Kidney (tissue), 14 donors: Measurements from ENCODE around the gene SRRM3. TPM values are rescaled to one million over a fixed set of nuclear protein-coding genes. Genes with fewer than 3 reads are reported as not detected.
A peak's percentile ranks its signal among the peaks of the same experiment; 100 is the strongest.
"Not testable (repeated sequence)": the region's sequence is repeated elsewhere in the genome, so short reads cannot be mapped to it uniquely, and the experiment has no call there.

Source experiments
- DNase-seq, 5 donors: peaks; one replicate each; pipeline ENCODE4 v3.0.0-alpha.2; 2013 to 2020
- FAIRE-seq: peaks from 2 replicates; lab custom pipeline; 2012; peaks lifted over from hg19 to GRCh38; lab: Jason Lieb, UNC
- H3K27ac ChIP-seq, 2 donors: one replicate each; pipeline ENCODE4 v1.7.0; 2013; ENCODE audit warnings: low read depth in 2 of 2, low read length in 2 of 2, inconsistent platforms in 1 of 2
- H3K27me3 ChIP-seq: one replicate; pipeline ENCODE4 v1.7.1; 2013; ENCODE audit warnings: low read length, inconsistent platforms; ENCODE audit not compliant: control insufficient read depth, insufficient read depth
- H3K36me3 ChIP-seq, 3 donors: one replicate each; pipeline versions ENCODE4 v1.7.0 to v1.7.1; 2013; ENCODE audit warnings: low read length in 3 of 3, control low read depth in 1 of 3, inconsistent platforms in 1 of 3; ENCODE audit not compliant: insufficient read depth in 3 of 3, control insufficient read depth in 2 of 3
- H3K4me1 ChIP-seq, 3 donors: one replicate each; pipeline versions ENCODE4 v1.7.0 to v1.7.1; 2013; ENCODE audit warnings: low read length in 3 of 3, inconsistent platforms in 1 of 3, low read depth in 1 of 3; ENCODE audit not compliant: control insufficient read depth in 2 of 3, insufficient read depth in 2 of 3
- H3K4me3 ChIP-seq, 3 donors: one replicate each; pipeline versions ENCODE4 v1.7.0 to v1.8.1; 2013; ENCODE audit warnings: low read length in 3 of 3, control low read depth in 1 of 3, inconsistent platforms in 1 of 3
- H3K9ac ChIP-seq, 3 donors: one replicate each; pipeline versions ENCODE4 v1.7.0 to v1.7.1; 2013; ENCODE audit warnings: low read length in 3 of 3, control low read depth in 1 of 3, inconsistent platforms in 1 of 3
- H3K9me3 ChIP-seq, 3 donors: one replicate each; pipeline versions ENCODE4 v1.7.0 to v1.7.1; 2013; ENCODE audit warnings: low read length in 3 of 3, control low read depth in 1 of 3, inconsistent platforms in 1 of 3; ENCODE audit not compliant: control insufficient read depth in 2 of 3, insufficient read depth in 1 of 3
- intact Hi-C: fragments of 100-400 bp; cut with DNase I; formaldehyde crosslinking; loops from one replicate; pipeline ENCODE4 v1.11.1; 2022
- polyA plus RNA-seq: library from polyadenylated mRNA; stranded (reverse); fragments of 350-450 nt; fragmentation: Illumina TruSeq; extraction: RNeasy Lipid Tissue Mini Kit (QIAGEN cat#74804); gene quantifications from one replicate; pipeline ENCODE4 v1.2.3, GENCODE V29; 2014; ENCODE audit warnings: low read depth, low replicate concordance; ENCODE audit not compliant: insufficient read depth
- total RNA-seq: library from RNA; stranded (reverse); fragmentation: NEBNext Ultra II Directional; extraction: Animal tissue kit (Norgen Biotek cat#: 25700); gene quantifications from one replicate; pipeline ENCODE4 v1.2.1, GENCODE V29; 2021
- TF ChIP-seq, protein P1 (sequence below): IDR thresholded peaks from 3 replicates; pipeline ENCODE4 v1.5.1; 2012; ENCODE audit warnings: mild to moderate bottlenecking, moderate library complexity, borderline replicate concordance; ENCODE audit not compliant: insufficient read depth; ENCODE audit errors: extremely low read depth
- donor health status: control.
- donor health status: control.
- donor health status: control.
- donor health status: control.
- donor health status: control.
- donor health status: DM: yes; HTN: yes; CAD: no.
- donor health status: Normal renal cell carcinoma (clear cell type).

Gene SRRM3
- total and polyA plus RNA-seq, 2 donors from 2014 or later, result 0.99 to 1.0 TPM

DNA sequence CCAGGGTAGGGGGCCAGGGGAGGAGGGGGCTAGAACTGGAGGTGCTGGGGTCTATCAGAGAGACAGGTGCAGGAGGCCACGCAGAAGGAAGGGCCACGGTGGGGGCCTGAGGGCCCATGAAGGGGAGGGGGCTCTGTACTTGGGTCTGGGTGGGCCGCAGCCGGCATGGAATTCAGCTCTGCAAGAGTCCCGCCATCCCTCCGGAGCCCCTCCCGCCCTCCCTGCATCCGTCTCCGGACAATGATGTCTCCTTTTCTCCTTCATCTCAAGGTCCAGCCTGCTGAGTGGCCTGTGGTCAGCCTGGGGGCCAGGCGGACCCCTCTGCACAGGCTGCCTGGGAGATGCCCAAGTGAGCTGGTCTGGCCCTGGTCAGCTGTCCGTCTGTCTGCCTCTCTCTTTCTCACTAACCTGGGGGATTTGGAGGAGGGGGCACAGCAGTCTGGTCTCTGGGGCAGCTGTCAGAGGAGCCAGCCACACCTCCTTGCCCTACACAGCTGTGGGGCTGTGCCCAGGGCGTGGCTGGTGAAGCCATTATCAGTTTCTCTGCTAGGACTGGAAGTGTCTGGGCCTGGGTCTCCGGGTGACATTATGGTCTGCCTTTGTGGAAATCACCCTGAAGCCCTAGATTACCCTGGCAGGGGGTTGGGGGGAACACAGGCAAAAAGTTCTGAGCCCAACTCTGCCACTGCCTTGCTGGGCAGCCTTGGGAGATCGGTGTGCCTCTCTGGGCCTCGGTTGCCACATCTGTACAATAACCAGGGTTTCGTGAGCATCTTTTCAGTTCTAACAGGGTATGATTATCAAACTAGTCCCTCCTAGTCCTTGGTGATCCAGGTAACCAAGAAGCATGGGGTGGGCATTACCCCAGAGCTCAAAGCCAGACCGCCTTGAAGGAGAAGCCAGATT, 81.8 kb downstream of the SRRM3 start:
- no peak overlapping the region for H3K4me3 ChIP-seq
- no peak overlapping the region for H3K9ac ChIP-seq
- intact Hi-C loops, result no loop called here
- H3K36me3 ChIP-seq, result no peaks in the 10 kb centered on the region
- FAIRE-seq (no peak), DNase-seq (no peak)
- peaks cover 22% of the 10 kb centered on the region for H3K27me3 ChIP-seq
- no peaks in the 10 kb centered on the region for H3K9me3 ChIP-seq
- no peak overlapping the region for H3K27ac ChIP-seq
- peaks cover 0 to 7% (median 0%) of the 10 kb centered on the region in 3 donors for H3K4me1 ChIP-seq
- TF ChIP-seq, protein P1, sequence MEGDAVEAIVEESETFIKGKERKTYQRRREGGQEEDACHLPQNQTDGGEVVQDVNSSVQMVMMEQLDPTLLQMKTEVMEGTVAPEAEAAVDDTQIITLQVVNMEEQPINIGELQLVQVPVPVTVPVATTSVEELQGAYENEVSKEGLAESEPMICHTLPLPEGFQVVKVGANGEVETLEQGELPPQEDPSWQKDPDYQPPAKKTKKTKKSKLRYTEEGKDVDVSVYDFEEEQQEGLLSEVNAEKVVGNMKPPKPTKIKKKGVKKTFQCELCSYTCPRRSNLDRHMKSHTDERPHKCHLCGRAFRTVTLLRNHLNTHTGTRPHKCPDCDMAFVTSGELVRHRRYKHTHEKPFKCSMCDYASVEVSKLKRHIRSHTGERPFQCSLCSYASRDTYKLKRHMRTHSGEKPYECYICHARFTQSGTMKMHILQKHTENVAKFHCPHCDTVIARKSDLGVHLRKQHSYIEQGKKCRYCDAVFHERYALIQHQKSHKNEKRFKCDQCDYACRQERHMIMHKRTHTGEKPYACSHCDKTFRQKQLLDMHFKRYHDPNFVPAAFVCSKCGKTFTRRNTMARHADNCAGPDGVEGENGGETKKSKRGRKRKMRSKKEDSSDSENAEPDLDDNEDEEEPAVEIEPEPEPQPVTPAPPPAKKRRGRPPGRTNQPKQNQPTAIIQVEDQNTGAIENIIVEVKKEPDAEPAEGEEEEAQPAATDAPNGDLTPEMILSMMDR, result no peak

DNA sequence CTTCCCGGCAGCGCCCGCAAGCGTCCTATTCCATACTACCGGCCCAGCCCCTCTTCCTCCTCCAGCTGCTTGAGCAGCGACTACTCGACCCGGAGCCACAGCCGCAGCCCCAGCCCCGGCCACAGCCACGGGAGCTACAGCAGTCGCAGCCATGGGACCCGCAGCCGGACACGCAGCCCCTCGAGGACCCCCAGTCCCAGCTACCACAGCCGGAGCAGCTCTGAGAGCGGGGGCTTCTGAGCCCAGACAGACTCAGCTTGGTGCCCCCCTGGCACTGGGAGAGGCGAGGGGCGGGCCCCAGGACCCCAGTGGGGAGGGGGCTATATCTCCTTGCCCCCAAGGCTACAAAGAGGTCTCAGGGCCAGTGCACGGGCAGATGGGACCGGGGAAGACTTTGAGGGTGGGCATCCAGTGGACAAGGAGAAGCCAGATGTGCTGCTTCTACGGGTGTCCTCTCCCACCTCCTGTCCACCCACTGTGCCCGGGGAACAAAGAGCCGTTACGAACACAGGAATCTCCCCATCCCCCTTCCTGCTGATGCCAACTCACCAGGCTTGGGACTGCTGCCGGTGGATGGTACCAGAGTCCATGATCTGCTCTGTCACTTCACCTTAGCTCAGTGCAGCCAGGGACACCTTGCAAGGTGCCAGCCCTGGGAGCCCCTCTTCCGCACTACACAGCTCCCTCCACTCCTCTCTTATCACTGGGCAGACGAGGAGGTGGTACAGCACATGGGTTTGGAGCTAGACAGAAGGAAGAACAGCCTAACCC, 84.1 kb downstream of the SRRM3 start:
- no peak overlapping the region for H3K9ac ChIP-seq
- no peak overlapping the region for H3K4me3 ChIP-seq
- H3K36me3 ChIP-seq, result no peaks in the 10 kb centered on the region
- no peak overlapping the region for H3K27ac ChIP-seq
- H3K9me3 ChIP-seq, result no peaks in the 10 kb centered on the region
- DNase-seq (no peak), FAIRE-seq (no peak)
- peaks cover 12% of the 10 kb centered on the region for H3K27me3 ChIP-seq
- TF ChIP-seq, protein P1, result no peak
- peaks cover 0 to 7% (median 0%) of the 10 kb centered on the region in 3 donors for H3K4me1 ChIP-seq
- intact Hi-C loops, result no loop called here

DNA sequence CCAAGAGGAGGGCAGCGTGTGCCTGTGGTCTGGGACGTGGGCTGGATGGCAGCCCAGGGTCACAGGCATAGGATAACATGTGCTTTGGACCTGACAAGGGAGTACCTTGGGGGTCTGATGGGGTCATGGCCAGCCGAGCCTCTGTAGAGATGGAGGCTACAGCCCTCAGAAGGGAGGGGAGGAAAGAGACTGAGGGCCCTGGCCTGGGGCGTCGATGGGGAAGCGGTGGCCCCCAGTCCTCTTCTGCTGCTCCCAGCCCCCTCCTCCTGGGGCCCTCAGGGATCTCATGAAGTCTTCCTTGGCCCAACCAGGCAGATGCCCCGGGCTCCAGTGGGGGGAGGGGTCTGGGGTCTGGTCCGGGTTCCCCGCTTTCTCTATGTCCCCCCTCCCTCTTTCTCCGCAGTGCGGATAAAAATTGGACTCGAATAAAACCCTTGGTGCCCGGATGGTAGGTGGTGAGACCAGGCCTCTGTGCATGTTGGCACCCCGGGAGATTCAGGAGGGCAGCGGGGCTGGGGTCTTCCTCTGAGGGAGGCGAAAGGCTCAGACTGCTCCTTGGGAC, 85.2 kb downstream of the SRRM3 start:
- TF ChIP-seq, protein P1, result no peak
- FAIRE-seq (no peak), DNase-seq (no peak)
- Histone ChIP-seq H3K27me3 (peaks cover 7% of the 10 kb centered on the region), H3K9me3 (no peaks in the 10 kb centered on the region), H3K27ac (no peak overlapping the region), H3K9ac (no peak overlapping the region), H3K36me3 (no peaks in the 10 kb centered on the region), H3K4me3 (no peak overlapping the region), H3K4me1 (peaks cover 0 to 10% (median 0%) of the 10 kb centered on the region in 3 donors)
- intact Hi-C loops, result no loop called here

DNA sequence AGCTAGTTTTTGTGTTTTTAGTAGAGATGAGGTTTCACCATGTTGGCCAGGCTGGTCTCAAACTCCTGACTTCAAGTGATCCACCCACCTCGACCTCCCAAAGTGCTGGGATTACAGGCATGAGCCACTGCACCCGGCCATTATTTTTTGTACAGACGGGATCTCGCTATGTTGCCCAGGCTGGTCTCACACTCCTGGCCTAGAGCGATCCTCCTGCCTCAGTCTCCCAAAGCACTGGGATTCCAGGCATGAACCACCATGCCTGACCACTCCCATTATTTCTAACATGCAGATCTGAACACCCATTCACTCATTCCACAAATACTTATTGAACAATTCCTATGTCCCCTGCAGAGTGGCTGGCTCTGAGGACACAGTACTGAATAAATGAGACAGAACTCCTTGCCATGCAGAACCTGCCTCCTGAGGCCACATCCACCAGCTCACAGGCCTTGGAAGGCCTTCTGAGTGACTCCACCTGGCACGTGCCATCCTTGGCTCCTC, 89.2 kb downstream of the SRRM3 start:
- DNase-seq, H3K4me3 ChIP-seq, intact Hi-C loops, H3K27me3 ChIP-seq, H3K9me3 ChIP-seq, FAIRE-seq, H3K36me3 ChIP-seq, H3K9ac ChIP-seq: not testable (repeated sequence)
- Histone ChIP-seq H3K4me1 (peaks cover 0 to 24% (median 7%) of the 10 kb centered on the region in 3 donors), H3K27ac (peak overlapping the region in 1 of 2 donors; percentile 98)
